ENCODE measurements around the gene NCKAP5.

NCKAP5 gene

GRCh38 chr2:133502678-133503077 is 65.6 kb downstream of the NCKAP5 start:
- in situ Hi-C loops (cut with HindIII; ENCODE audit: low pct_ligation_motif_present, low sequenced_read_pairs), result no loop called here
- Histone ChIP-seq H3K27me3 (replicated peaks) (no peaks in the 10 kb centered on the region), H3K27ac (no peak overlapping the region), H3K36me3 (replicated peaks) (no peaks in the 10 kb centered on the region), H3K4me3 (ENCODE audit: low read depth, low read length) (no peak overlapping the region)
- TF ChIP-seq CTCF (IDR thresholded peaks at IDR 0.05; ENCODE audit: low read depth, low read length, missing control alignments), result no peak
- no peak for DNase-seq

GRCh38 chr2:133500917-133501316 is 67.3 kb downstream of the NCKAP5 start:
- DNase-seq, result no peak
- H3K4me3 ChIP-seq (ENCODE audit: low read depth, low read length), result no peak overlapping the region
- TF ChIP-seq CTCF (IDR thresholded peaks at IDR 0.05; ENCODE audit: low read depth, low read length, missing control alignments), result no peak
- in situ Hi-C loops (cut with HindIII; ENCODE audit: low pct_ligation_motif_present, low sequenced_read_pairs), result no loop called here
- no peaks in the 10 kb centered on the region for H3K27me3 ChIP-seq (replicated peaks)
- no peaks in the 10 kb centered on the region for H3K36me3 ChIP-seq (replicated peaks)
- H3K27ac ChIP-seq, result no peak overlapping the region

- H3K27ac ChIP-seq, result no peak overlapping the region
- DNase-seq, result no peak
- H3K27me3 ChIP-seq (replicated peaks), result no peaks in the 10 kb centered on the region
- no peak overlapping the region for H3K4me3 ChIP-seq (ENCODE audit: low read depth, low read length)
- in situ Hi-C loops (cut with HindIII; ENCODE audit: low pct_ligation_motif_present, low sequenced_read_pairs), result no loop called here
- H3K36me3 ChIP-seq (replicated peaks), result no peaks in the 10 kb centered on the region
- TF ChIP-seq CTCF (IDR thresholded peaks at IDR 0.05; ENCODE audit: low read depth, low read length, missing control alignments), result no peak
Measured at GRCh38 chr2:133498662-133499585, 69.3 kb downstream of the NCKAP5 start.

- Histone ChIP-seq H3K27me3 (replicated peaks) (no peaks in the 10 kb centered on the region), H3K4me3 (ENCODE audit: low read depth, low read length) (no peak overlapping the region), H3K36me3 (replicated peaks) (no peaks in the 10 kb centered on the region), H3K27ac (no peak overlapping the region)
- in situ Hi-C loops (cut with HindIII; ENCODE audit: low pct_ligation_motif_present, low sequenced_read_pairs), result no loop called here
- TF ChIP-seq CTCF (IDR thresholded peaks at IDR 0.05; ENCODE audit: low read depth, low read length, missing control alignments), result no peak
- DNase-seq, result no peak
Measured at GRCh38 chr2:133497951-133498565, 70.2 kb downstream of the NCKAP5 start.

- no peaks in the 10 kb centered on the region for H3K27me3 ChIP-seq (replicated peaks)
- H3K4me3 ChIP-seq (ENCODE audit: low read depth, low read length), result no peak overlapping the region
- no peaks in the 10 kb centered on the region for H3K36me3 ChIP-seq (replicated peaks)
- in situ Hi-C loops (cut with HindIII; ENCODE audit: low pct_ligation_motif_present, low sequenced_read_pairs), result no loop called here
- H3K27ac ChIP-seq, result no peak overlapping the region
- TF ChIP-seq CTCF (IDR thresholded peaks at IDR 0.05; ENCODE audit: low read depth, low read length, missing control alignments), result no peak
- DNase-seq, result no peak
Measured at GRCh38 chr2:133497270-133497893, 70.9 kb downstream of the NCKAP5 start.

Data from brain microvascular endothelial cell (primary cell).